ENCODE results near the gene VAC14.

The VAC14 gene

GRCh38 chr16:70656065-70656711, 144.8 kb downstream of the VAC14 start:
- H3K9me3 ChIP-seq (ENCODE audit: insufficient read depth, low read length), result no peaks in the 10 kb centered on the region
- H3K4me1 ChIP-seq (ENCODE audit: insufficient read depth, insufficient read length), result peaks cover 11% of the 10 kb centered on the region
- no peak for TF ChIP-seq YY1 (IDR thresholded peaks at IDR 0.05; ENCODE audit: insufficient read depth, insufficient read length)
- no peak for TF ChIP-seq SUZ12 (IDR thresholded peaks at IDR 0.05; ENCODE audit: extremely low read depth, insufficient read depth, insufficient read length)
- TF ChIP-seq ZNF274 (IDR thresholded peaks at IDR 0.05; ENCODE audit: low read depth, low read length), result no peak
- no peak for DNase-seq (ENCODE audit: low read depth, low spot score)
- no peak overlapping the region for H3K4me3 ChIP-seq (ENCODE audit: insufficient read length, low read depth)
- H3K36me3 ChIP-seq (ENCODE audit: insufficient read depth, insufficient read length, low read length), result no peaks in the 10 kb centered on the region
- H3K9ac ChIP-seq (ENCODE audit: insufficient read length, low read depth), result no peak overlapping the region
- H3K27me3 ChIP-seq (ENCODE audit: insufficient read depth, insufficient read length), result no peaks in the 10 kb centered on the region

DNA sequence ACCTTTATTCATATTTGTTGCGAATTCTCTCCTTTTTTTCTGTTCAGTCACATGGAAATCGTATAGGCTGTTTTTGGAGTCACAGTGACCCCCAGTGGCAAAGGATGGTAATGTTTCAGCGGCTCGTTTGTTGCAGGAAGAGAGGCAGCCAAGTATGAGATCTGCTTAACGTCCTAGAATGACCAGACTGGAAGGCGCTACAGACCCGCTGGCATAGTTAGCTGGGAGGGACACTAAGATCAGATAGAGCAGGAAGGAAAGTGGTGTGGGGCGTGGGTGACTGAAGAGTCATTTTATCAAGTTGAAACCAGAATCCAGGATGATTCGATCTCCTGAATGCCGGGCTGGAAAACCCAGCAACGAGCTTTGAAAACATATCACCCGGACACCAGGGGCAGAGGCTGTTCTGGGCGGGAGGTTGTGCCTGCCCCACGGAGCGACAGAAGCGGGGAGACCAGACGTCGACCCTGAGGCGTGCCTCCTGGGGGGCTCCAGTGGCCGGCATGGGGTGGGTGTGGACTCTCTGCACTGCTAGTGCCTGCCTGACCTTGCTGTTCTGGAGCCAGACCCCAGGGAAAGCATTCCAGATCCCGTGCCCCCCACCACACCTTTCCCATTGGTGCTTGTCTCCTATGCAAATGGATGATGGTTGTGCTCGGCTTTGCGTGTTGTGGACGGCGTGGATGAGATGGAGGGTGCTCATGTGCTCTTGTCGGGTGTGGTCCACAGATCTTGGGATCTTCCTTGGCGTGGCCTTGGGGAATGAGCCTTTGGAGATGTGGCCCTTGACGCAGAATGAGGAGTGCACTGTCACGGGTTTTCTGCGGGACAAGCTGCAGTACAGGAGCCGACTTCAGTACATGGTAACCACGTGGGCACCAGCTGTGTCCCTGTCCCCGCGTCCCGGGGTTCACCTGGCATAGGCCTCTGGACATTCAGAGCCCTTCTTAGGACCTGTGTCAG, 146.9 kb downstream of the VAC14 start:
- peaks cover 2% of the 10 kb centered on the region; the same call in 1 of the 2 replicates for H3K9me3 ChIP-seq (ENCODE audit: insufficient read depth, low read length)
- H3K36me3 ChIP-seq (ENCODE audit: insufficient read depth, insufficient read length, low read length), result no peaks in the 10 kb centered on the region
- H3K27me3 ChIP-seq (ENCODE audit: insufficient read depth, insufficient read length), result no peaks in the 10 kb centered on the region
- DNase-seq (ENCODE audit: low read depth, low spot score), result peak; percentile 80
- peaks cover 11% of the 10 kb centered on the region for H3K4me1 ChIP-seq (ENCODE audit: insufficient read depth, insufficient read length)
- H3K4me3 ChIP-seq (ENCODE audit: insufficient read length, low read depth), result no peak overlapping the region
- peak overlapping the region; percentile 36 for H3K9ac ChIP-seq (ENCODE audit: insufficient read length, low read depth)
- no peak for TF ChIP-seq SUZ12 (IDR thresholded peaks at IDR 0.05; ENCODE audit: extremely low read depth, insufficient read depth, insufficient read length)
- TF ChIP-seq YY1 (IDR thresholded peaks at IDR 0.05; ENCODE audit: insufficient read depth, insufficient read length), result no peak
- no peak for TF ChIP-seq ZNF274 (IDR thresholded peaks at IDR 0.05; ENCODE audit: low read depth, low read length)

DNA sequence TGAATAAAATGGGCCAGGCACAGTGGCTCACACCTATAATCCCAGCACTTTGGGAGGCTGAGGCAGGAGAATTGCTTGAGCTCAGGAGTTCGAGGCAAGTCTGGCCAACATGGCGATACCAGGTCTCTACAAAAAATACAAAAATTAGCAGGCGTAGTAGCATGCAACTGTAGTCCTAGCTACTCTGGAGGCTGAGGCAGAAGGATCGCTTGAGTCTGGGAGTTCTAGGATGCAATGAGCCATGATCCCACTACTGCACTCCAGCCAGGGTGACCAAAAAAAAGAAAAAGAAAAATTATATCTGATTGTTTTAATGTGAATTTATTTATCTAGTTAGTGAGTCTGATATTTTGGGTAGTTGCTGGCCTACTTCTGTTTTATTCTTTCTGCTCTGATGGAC, 147.6 kb downstream of the VAC14 start:
- Histone ChIP-seq H3K27me3 (ENCODE audit: insufficient read depth, insufficient read length) (no peaks in the 10 kb centered on the region), H3K4me1 (ENCODE audit: insufficient read depth, insufficient read length) (peaks cover 12% of the 10 kb centered on the region), H3K9ac (ENCODE audit: insufficient read length, low read depth) (no peak overlapping the region), H3K9me3 (ENCODE audit: insufficient read depth, low read length) (peaks cover 8% of the 10 kb centered on the region; the same call in 1 of the 2 replicates), H3K4me3 (ENCODE audit: insufficient read length, low read depth) (no peak overlapping the region), H3K36me3 (ENCODE audit: insufficient read depth, insufficient read length, low read length) (no peaks in the 10 kb centered on the region)
- DNase-seq (ENCODE audit: low read depth, low spot score), result no peak
- no peak for TF ChIP-seq SUZ12 (IDR thresholded peaks at IDR 0.05; ENCODE audit: extremely low read depth, insufficient read depth, insufficient read length)
- TF ChIP-seq ZNF274 (IDR thresholded peaks at IDR 0.05; ENCODE audit: low read depth, low read length), result no peak
- no peak for TF ChIP-seq YY1 (IDR thresholded peaks at IDR 0.05; ENCODE audit: insufficient read depth, insufficient read length)

DNA sequence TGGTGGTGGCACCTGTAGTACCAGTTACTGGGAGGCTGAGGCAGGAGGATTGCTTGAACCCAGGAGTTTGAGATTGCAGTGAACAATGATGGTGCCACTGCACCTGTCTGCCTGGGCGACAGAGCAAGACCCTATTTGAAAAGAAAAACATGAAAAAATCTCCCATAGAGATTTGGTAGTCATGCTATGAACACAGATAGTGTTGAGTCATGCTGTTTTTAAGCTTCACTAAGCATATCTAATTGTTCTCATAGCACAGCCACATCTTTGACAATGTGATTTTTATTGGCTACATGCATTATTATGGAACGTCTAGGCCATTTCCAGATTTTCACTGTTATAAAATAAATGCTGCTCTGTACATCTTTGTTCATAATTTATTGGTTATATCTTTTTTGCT, 148.6 kb downstream of the VAC14 start:
- TF ChIP-seq YY1 (IDR thresholded peaks at IDR 0.05; ENCODE audit: insufficient read depth, insufficient read length), result no peak
- no peak for TF ChIP-seq ZNF274 (IDR thresholded peaks at IDR 0.05; ENCODE audit: low read depth, low read length)
- TF ChIP-seq SUZ12 (IDR thresholded peaks at IDR 0.05; ENCODE audit: extremely low read depth, insufficient read depth, insufficient read length), result no peak

GRCh38 chr16:70651524-70651923, 149.4 kb downstream of the VAC14 start:
- Histone ChIP-seq H3K9me3 (ENCODE audit: insufficient read depth, low read length) (peaks cover 8% of the 10 kb centered on the region; the same call in 1 of the 2 replicates), H3K9ac (ENCODE audit: insufficient read length, low read depth) (no peak overlapping the region), H3K4me1 (ENCODE audit: insufficient read depth, insufficient read length) (peaks cover 10% of the 10 kb centered on the region), H3K27me3 (ENCODE audit: insufficient read depth, insufficient read length) (no peaks in the 10 kb centered on the region), H3K4me3 (ENCODE audit: insufficient read length, low read depth) (no peak overlapping the region), H3K36me3 (ENCODE audit: insufficient read depth, insufficient read length, low read length) (no peaks in the 10 kb centered on the region)
- DNase-seq (ENCODE audit: low read depth, low spot score), result no peak
- TF ChIP-seq SUZ12 (IDR thresholded peaks at IDR 0.05; ENCODE audit: extremely low read depth, insufficient read depth, insufficient read length), result no peak
- TF ChIP-seq ZNF274 (IDR thresholded peaks at IDR 0.05; ENCODE audit: low read depth, low read length), result no peak
- no peak for TF ChIP-seq YY1 (IDR thresholded peaks at IDR 0.05; ENCODE audit: insufficient read depth, insufficient read length)

More for the DNA sequence above, 148.6 kb downstream of the VAC14 start:
- Histone ChIP-seq H3K4me1 (ENCODE audit: insufficient read depth, insufficient read length) (peaks cover 12% of the 10 kb centered on the region), H3K9me3 (ENCODE audit: insufficient read depth, low read length) (peaks cover 8% of the 10 kb centered on the region; the same call in 1 of the 2 replicates), H3K27me3 (ENCODE audit: insufficient read depth, insufficient read length) (no peaks in the 10 kb centered on the region), H3K36me3 (ENCODE audit: insufficient read depth, insufficient read length, low read length) (no peaks in the 10 kb centered on the region), H3K9ac (ENCODE audit: insufficient read length, low read depth) (no peak overlapping the region), H3K4me3 (ENCODE audit: insufficient read length, low read depth) (no peak overlapping the region)
- DNase-seq (ENCODE audit: low read depth, low spot score), result no peak

- Histone ChIP-seq H3K9ac (ENCODE audit: insufficient read length, low read depth) (no peak overlapping the region), H3K4me3 (ENCODE audit: insufficient read length, low read depth) (no peak overlapping the region), H3K36me3 (ENCODE audit: insufficient read depth, insufficient read length, low read length) (no peaks in the 10 kb centered on the region), H3K9me3 (ENCODE audit: insufficient read depth, low read length) (peaks cover 8% of the 10 kb centered on the region; the same call in 1 of the 2 replicates), H3K4me1 (ENCODE audit: insufficient read depth, insufficient read length) (peaks cover 9% of the 10 kb centered on the region), H3K27me3 (ENCODE audit: insufficient read depth, insufficient read length) (no peaks in the 10 kb centered on the region)
- no peak for DNase-seq (ENCODE audit: low read depth, low spot score)
- TF ChIP-seq ZNF274 (IDR thresholded peaks at IDR 0.05; ENCODE audit: low read depth, low read length) (no peak), YY1 (IDR thresholded peaks at IDR 0.05; ENCODE audit: insufficient read depth, insufficient read length) (no peak), SUZ12 (IDR thresholded peaks at IDR 0.05; ENCODE audit: extremely low read depth, insufficient read depth, insufficient read length) (no peak)
Measured at GRCh38 chr16:70650216-70650615, 150.7 kb downstream of the VAC14 start.

- no peaks in the 10 kb centered on the region for H3K27me3 ChIP-seq (ENCODE audit: insufficient read depth, insufficient read length)
- peaks cover 8% of the 10 kb centered on the region for H3K4me1 ChIP-seq (ENCODE audit: insufficient read depth, insufficient read length)
- TF ChIP-seq SUZ12 (IDR thresholded peaks at IDR 0.05; ENCODE audit: extremely low read depth, insufficient read depth, insufficient read length) (no peak), ZNF274 (IDR thresholded peaks at IDR 0.05; ENCODE audit: low read depth, low read length) (no peak), YY1 (IDR thresholded peaks at IDR 0.05; ENCODE audit: insufficient read depth, insufficient read length) (no peak)
- no peak for DNase-seq (ENCODE audit: low read depth, low spot score)
- no peaks in the 10 kb centered on the region for H3K36me3 ChIP-seq (ENCODE audit: insufficient read depth, insufficient read length, low read length)
- no peak overlapping the region for H3K9ac ChIP-seq (ENCODE audit: insufficient read length, low read depth)
- H3K4me3 ChIP-seq (ENCODE audit: insufficient read length, low read depth), result no peak overlapping the region
- peaks cover 8% of the 10 kb centered on the region; the same call in 1 of the 2 replicates for H3K9me3 ChIP-seq (ENCODE audit: insufficient read depth, low read length)
Measured at GRCh38 chr16:70649300-70649699, 151.7 kb downstream of the VAC14 start.
